HEK293 (cell line): Measurements from ENCODE around the gene TTC7B.

Source experiments
- CTCF ChIA-PET: fragments of 350-600 bp; formaldehyde crosslinking; extraction: SDS; loops from one replicate; lab custom pipeline; 2021; ENCODE audit warnings: antibody characterized with exemption; lab: Yijun Ruan, JAX
- POLR2A ChIA-PET: fragments of 300-600 bp; formaldehyde crosslinking; extraction: SDS; loops from one replicate; lab custom pipeline; 2020; ENCODE audit warnings: antibody characterized with exemption, inconsistent platforms; lab: Yijun Ruan, JAX
- H3K27ac ChIP-seq: fragments of 200-500 bp; sonication (Bioruptor generic); 2 replicates; pipeline ENCODE4 v1.5.1; 2014; ENCODE audit warnings: low read depth, low read length, control low read depth, inconsistent platforms; ENCODE audit errors: extremely low read depth
- H3K36me3 ChIP-seq, 2 experiments: fragments of 200-500 bp in 1 of 2; sonication (Bioruptor generic) in 1 of 2; 1 replicate in 1 of 2; 2 replicates in 1 of 2; pipeline ENCODE4 v1.5.1; 2014 to 2017; ENCODE audit warnings: inconsistent platforms in 2 of 2, low read length in 2 of 2; ENCODE audit not compliant: control insufficient read depth in 2 of 2, insufficient read depth in 1 of 2
- H3K4me1 ChIP-seq: fragments of 200-500 bp; sonication (Bioruptor generic); 2 replicates; pipeline ENCODE4 v1.5.1; 2014; ENCODE audit warnings: mild to moderate bottlenecking, low read length, inconsistent platforms; ENCODE audit not compliant: control insufficient read depth, insufficient read depth
- H3K4me3 ChIP-seq: 2 replicates; pipeline ENCODE4 v1.5.1; 2011; ENCODE audit warnings: low read depth, mild to moderate bottlenecking, control low read depth, low read length, moderate library complexity
- H3K9me3 ChIP-seq: fragments of 200-500 bp; sonication (Bioruptor generic); 2 replicates; pipeline ENCODE4 v1.5.1; 2014; ENCODE audit warnings: low read depth, low read length, inconsistent platforms; ENCODE audit not compliant: control insufficient read depth, insufficient read depth
- GLIS2 ChIP-seq: fragments of 450-650 bp; formaldehyde crosslinking; IDR thresholded peaks from 2 replicates; pipeline ENCODE4 v1.5.1; 2016; ENCODE audit warnings: missing biosample characterization, missing genetic modification characterization
- KLF8 ChIP-seq: fragments of 450-650 bp; formaldehyde crosslinking; IDR thresholded peaks from 2 replicates; pipeline ENCODE4 v1.5.1; 2016; ENCODE audit warnings: missing biosample characterization, missing genetic modification characterization
- MYNN ChIP-seq: fragments of 450-650 bp; formaldehyde crosslinking; IDR thresholded peaks from 2 replicates; pipeline ENCODE4 v1.5.1; 2016; ENCODE audit warnings: missing biosample characterization, missing genetic modification characterization, borderline replicate concordance
- PBX3 ChIP-seq: sonication (generic); formaldehyde crosslinking; IDR thresholded peaks from 2 replicates; pipeline ENCODE4 v1.8.1; 2022; ENCODE audit warnings: mild to moderate bottlenecking, moderate library complexity, missing genetic modification reagents
- SALL2 ChIP-seq: fragments of 450-650 bp; formaldehyde crosslinking; IDR thresholded peaks from 2 replicates; pipeline ENCODE4 v1.5.0; 2017; ENCODE audit warnings: missing biosample characterization, mild to moderate bottlenecking, missing genetic modification characterization, borderline replicate concordance
- TCF7L2 ChIP-seq: IDR thresholded peaks from 2 replicates; pipeline ENCODE4 v1.6.1; 2011; ENCODE audit warnings: low read depth, mild to moderate bottlenecking, inconsistent platforms, low read length, moderate library complexity, borderline replicate concordance
- TRIM28 ChIP-seq: IDR thresholded peaks from 2 replicates; pipeline ENCODE4 v1.6.1; 2011; ENCODE audit warnings: low read length, control low read depth, borderline replicate concordance
- YY1 ChIP-seq: fragments of 450-650 bp; formaldehyde crosslinking; IDR thresholded peaks from 2 replicates; pipeline ENCODE4 v1.5.1; 2018; ENCODE audit warnings: missing biosample characterization, missing genetic modification characterization
- ZBTB20 ChIP-seq: fragments of 450-650 bp; formaldehyde crosslinking; IDR thresholded peaks from 2 replicates; pipeline ENCODE4 v1.5.1; 2016; ENCODE audit warnings: missing biosample characterization, missing genetic modification characterization
- ZNF16 ChIP-seq: fragments of 450-650 bp; formaldehyde crosslinking; IDR thresholded peaks from 2 replicates; pipeline ENCODE4 v1.5.1; 2016; ENCODE audit warnings: low read depth, missing biosample characterization, missing genetic modification characterization
- ZNF169 ChIP-seq: fragments of 450-650 bp; formaldehyde crosslinking; IDR thresholded peaks from 2 replicates; pipeline ENCODE4 v1.5.1; 2016; ENCODE audit warnings: missing biosample characterization, missing genetic modification characterization
- ZNF184 ChIP-seq: fragments of 450-650 bp; IDR thresholded peaks from 2 replicates; pipeline ENCODE4 v1.5.1; 2018; ENCODE audit warnings: missing biosample characterization, mild to moderate bottlenecking, missing genetic modification characterization
- ZNF24 ChIP-seq: fragments of 450-650 bp; formaldehyde crosslinking; IDR thresholded peaks from 2 replicates; pipeline ENCODE4 v1.5.1; 2016; ENCODE audit warnings: missing biosample characterization, missing genetic modification characterization
- ZNF311 ChIP-seq: fragments of 450-650 bp; formaldehyde crosslinking; IDR thresholded peaks from 2 replicates; pipeline ENCODE4 v1.5.1; 2017; ENCODE audit warnings: missing biosample characterization, missing genetic modification characterization, borderline replicate concordance
- ZNF341 ChIP-seq: fragments of 450-650 bp; formaldehyde crosslinking; IDR thresholded peaks from 2 replicates; pipeline ENCODE4; 2016; ENCODE audit warnings: low read depth, missing biosample characterization, missing genetic modification characterization
- ZNF394 ChIP-seq: fragments of 450-650 bp; formaldehyde crosslinking; IDR thresholded peaks from 2 replicates; pipeline ENCODE4 v1.5.1; 2016; ENCODE audit warnings: missing biosample characterization, missing genetic modification characterization, mild to moderate bottlenecking, moderate library complexity, borderline replicate concordance
- ZNF426 ChIP-seq: fragments of 450-650 bp; formaldehyde crosslinking; IDR thresholded peaks from 2 replicates; pipeline ENCODE4 v1.5.1; 2017; ENCODE audit warnings: missing biosample characterization, missing genetic modification characterization, mild to moderate bottlenecking, inconsistent platforms, moderate library complexity
- ZNF433 ChIP-seq: fragments of 450-650 bp; formaldehyde crosslinking; IDR thresholded peaks from 2 replicates; pipeline ENCODE4 v1.5.1; 2016; ENCODE audit warnings: missing biosample characterization, missing genetic modification characterization, low read depth
- ZNF677 ChIP-seq: fragments of 450-650 bp; IDR thresholded peaks from 2 replicates; pipeline ENCODE4 v1.5.0; 2018; ENCODE audit warnings: missing biosample characterization, mild to moderate bottlenecking, missing genetic modification characterization, moderate library complexity
- ZNF701 ChIP-seq: fragments of 450-650 bp; formaldehyde crosslinking; IDR thresholded peaks from 2 replicates; pipeline ENCODE4 v1.5.1; 2016; ENCODE audit warnings: missing biosample characterization, missing genetic modification characterization
- ZNF830 ChIP-seq: fragments of 450-650 bp; IDR thresholded peaks from 2 replicates; pipeline ENCODE4 v1.5.0; 2018; ENCODE audit warnings: missing biosample characterization, missing genetic modification characterization, low read depth, mild to moderate bottlenecking, moderate library complexity
- TF ChIP-seq, protein P1 (sequence below): fragments of 450-650 bp; formaldehyde crosslinking; IDR thresholded peaks from 2 replicates; pipeline ENCODE4 v1.5.1; 2016; ENCODE audit warnings: missing biosample characterization, missing genetic modification characterization
- TF ChIP-seq, protein P2 (sequence below): fragments of 450-650 bp; formaldehyde crosslinking; IDR thresholded peaks from 2 replicates; pipeline ENCODE4 v1.5.1; 2016; ENCODE audit warnings: missing biosample characterization, missing genetic modification characterization, borderline replicate concordance
- TF ChIP-seq, protein P3 (sequence below): fragments of 450-650 bp; formaldehyde crosslinking; IDR thresholded peaks from 2 replicates; pipeline ENCODE4 v1.5.1; 2017; ENCODE audit warnings: missing biosample characterization, missing genetic modification characterization

Gene TTC7B

GRCh38 chr14:90676912-90677311 lies 139.3 kb downstream of the TTC7B start:
- Histone ChIP-seq H3K36me3 (peaks cover 3 to 48% of the 10 kb centered on the region in 2 experiments; a peak in 2 of 3 replicates), H3K4me3 (no peak overlapping the region), H3K9me3 (no peaks in the 10 kb centered on the region), H3K27ac (no peak overlapping the region), H3K4me1 (no peaks in the 10 kb centered on the region)
- ChIA-PET POLR2A (no interaction called here), CTCF (no interaction called here)
- TF ChIP-seq ZNF433 (no peak), ZNF677 (tag by site-specific recombination) (no peak), ZNF184 (tag by site-specific recombination) (no peak), ZNF341 (tag by site-specific recombination) (no peak), ZNF701 (tag by site-specific recombination) (no peak), TCF7L2 (no peak), GLIS2 (no peak), MYNN (tag by site-specific recombination) (no peak)
- TF ChIP-seq, protein P1, sequence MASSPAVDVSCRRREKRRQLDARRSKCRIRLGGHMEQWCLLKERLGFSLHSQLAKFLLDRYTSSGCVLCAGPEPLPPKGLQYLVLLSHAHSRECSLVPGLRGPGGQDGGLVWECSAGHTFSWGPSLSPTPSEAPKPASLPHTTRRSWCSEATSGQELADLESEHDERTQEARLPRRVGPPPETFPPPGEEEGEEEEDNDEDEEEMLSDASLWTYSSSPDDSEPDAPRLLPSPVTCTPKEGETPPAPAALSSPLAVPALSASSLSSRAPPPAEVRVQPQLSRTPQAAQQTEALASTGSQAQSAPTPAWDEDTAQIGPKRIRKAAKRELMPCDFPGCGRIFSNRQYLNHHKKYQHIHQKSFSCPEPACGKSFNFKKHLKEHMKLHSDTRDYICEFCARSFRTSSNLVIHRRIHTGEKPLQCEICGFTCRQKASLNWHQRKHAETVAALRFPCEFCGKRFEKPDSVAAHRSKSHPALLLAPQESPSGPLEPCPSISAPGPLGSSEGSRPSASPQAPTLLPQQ (tag by site-specific recombination) = no peak

DNA sequence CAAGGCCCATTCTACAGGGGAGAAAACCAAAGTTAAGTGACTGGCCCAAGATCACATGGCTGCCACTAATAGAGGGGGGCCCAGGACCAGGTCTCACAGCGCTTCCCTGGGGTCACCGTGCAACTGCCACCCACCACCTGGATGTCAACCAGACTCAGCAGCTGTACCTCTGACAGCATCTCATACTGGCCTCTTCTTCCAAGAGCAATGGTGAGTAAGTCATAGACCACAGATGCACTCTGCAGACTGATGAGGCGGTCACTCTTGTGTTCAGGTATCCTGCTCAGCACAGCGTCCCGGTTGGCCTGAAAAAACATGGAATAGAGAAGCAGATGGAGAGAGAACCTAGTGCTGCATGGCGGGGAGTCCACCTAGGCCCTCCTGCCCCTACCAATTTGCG lies 139.9 kb downstream of the TTC7B start:
- H3K9me3 ChIP-seq = no peaks in the 10 kb centered on the region
- H3K27ac ChIP-seq = no peak overlapping the region
- ChIA-PET POLR2A (no interaction called here), CTCF (no interaction called here)
- H3K4me1 ChIP-seq = no peaks in the 10 kb centered on the region
- no peak overlapping the region for H3K4me3 ChIP-seq
- TF ChIP-seq ZBTB20 (tag by site-specific recombination) (no peak), ZNF426 (tag by site-specific recombination) (no peak)
- H3K36me3 ChIP-seq = peaks cover 3 to 50% of the 10 kb centered on the region in 2 experiments; a peak in 2 of 3 replicates

DNA sequence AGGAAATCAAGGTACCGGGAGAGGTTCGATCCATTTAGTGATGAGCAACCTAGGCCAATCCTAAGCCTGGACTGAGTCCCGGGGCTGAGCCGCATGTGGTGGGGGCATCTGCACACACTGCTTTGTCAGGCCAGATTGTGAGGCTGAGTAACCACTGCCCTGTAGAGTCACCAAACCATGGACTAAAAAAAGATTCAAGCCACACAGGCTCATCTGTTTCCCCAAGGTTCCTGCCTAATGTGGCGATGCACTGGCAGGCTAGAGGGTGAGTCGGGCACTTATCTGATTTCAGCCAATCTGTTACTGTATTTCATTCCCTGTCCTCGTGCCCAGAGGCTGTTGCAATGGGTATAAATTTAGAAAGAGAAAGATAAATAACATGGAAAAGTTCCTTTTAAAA lies 140.8 kb downstream of the TTC7B start:
- POLR2A ChIA-PET = no interaction called here
- Histone ChIP-seq H3K36me3 (peaks cover 3 to 60% of the 10 kb centered on the region in 2 experiments; a peak in 2 of 3 replicates), H3K4me3 (no peak overlapping the region), H3K4me1 (no peaks in the 10 kb centered on the region)
- TF ChIP-seq, protein P2, sequence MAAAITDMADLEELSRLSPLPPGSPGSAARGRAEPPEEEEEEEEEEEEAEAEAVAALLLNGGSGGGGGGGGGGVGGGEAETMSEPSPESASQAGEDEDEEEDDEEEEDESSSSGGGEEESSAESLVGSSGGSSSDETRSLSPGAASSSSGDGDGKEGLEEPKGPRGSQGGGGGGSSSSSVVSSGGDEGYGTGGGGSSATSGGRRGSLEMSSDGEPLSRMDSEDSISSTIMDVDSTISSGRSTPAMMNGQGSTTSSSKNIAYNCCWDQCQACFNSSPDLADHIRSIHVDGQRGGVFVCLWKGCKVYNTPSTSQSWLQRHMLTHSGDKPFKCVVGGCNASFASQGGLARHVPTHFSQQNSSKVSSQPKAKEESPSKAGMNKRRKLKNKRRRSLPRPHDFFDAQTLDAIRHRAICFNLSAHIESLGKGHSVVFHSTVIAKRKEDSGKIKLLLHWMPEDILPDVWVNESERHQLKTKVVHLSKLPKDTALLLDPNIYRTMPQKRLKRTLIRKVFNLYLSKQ (tag by site-specific recombination) = no peak
- TF ChIP-seq ZNF169 (no peak), TRIM28 (no peak), PBX3 (no peak), ZNF394 (tag by site-specific recombination) (no peak), ZNF830 (tag by site-specific recombination) (no peak), ZNF677 (tag by site-specific recombination) (no peak), ZNF311 (tag by site-specific recombination) (no peak), ZNF16 (tag by site-specific recombination) (no peak), ZNF24 (tag by site-specific recombination) (no peak), SALL2 (tag by site-specific recombination) (no peak), KLF8 (tag by site-specific recombination) (no peak), YY1 (tag by site-specific recombination) (no peak)
- TF ChIP-seq, protein P3, sequence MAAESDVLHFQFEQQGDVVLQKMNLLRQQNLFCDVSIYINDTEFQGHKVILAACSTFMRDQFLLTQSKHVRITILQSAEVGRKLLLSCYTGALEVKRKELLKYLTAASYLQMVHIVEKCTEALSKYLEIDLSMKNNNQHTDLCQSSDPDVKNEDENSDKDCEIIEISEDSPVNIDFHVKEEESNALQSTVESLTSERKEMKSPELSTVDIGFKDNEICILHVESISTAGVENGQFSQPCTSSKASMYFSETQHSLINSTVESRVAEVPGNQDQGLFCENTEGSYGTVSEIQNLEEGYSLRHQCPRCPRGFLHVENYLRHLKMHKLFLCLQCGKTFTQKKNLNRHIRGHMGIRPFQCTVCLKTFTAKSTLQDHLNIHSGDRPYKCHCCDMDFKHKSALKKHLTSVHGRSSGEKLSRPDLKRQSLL = no peak
- TF ChIP-seq, protein P1 (tag by site-specific recombination) = no peak
- TF ChIP-seq, all 188 proteins: peak for 0
- CTCF ChIA-PET = interaction anchor here (0.5 kb wide), 1 partner anchor 226 kb away, joined by 5 read pairs; no protein-coding TSS in a partner anchor
- Histone ChIP-seq H3K27ac (no peak overlapping the region), H3K9me3 (no peaks in the 10 kb centered on the region)
